H1 (cell line): ENCODE results near the gene TUBA8.

Experiments
- ASH2L ChIP-seq: fragments of 200-600, 300-600 bp; sonication (generic); IDR thresholded peaks from one replicate; pipeline ENCODE4 v1.7.1; 2017; ENCODE audit warnings: low read length
- BCL11A ChIP-seq, 2 experiments: IDR thresholded peaks; one replicate each; pipeline ENCODE4 v1.6.1; 2011; ENCODE audit warnings: low read depth in 2 of 2, low read length in 2 of 2, mild to moderate bottlenecking in 2 of 2
- CBX5 ChIP-seq: fragments of 300-800, 300-1000 bp; sonication (generic); IDR thresholded peaks from 2 replicates; pipeline ENCODE4 v1.7.1; 2016; ENCODE audit warnings: antibody characterized with exemption, low read length, low read depth
- EZH2 ChIP-seq: fragments of 200-600 bp; sonication (generic); IDR thresholded peaks from 2 replicates; pipeline ENCODE4 v1.7.1; 2012; ENCODE audit warnings: low read depth, mild to moderate bottlenecking, moderate library complexity, low read length, inconsistent platforms; ENCODE audit not compliant: severe bottlenecking
- GABPA ChIP-seq: IDR thresholded peaks from 2 replicates; pipeline ENCODE4 v1.6.1; 2011; ENCODE audit warnings: mild to moderate bottlenecking, low read length, moderate library complexity, borderline replicate concordance; ENCODE audit not compliant: insufficient read depth
- KDM1A ChIP-seq: fragments of 200-600, 300-600 bp; sonication (generic); IDR thresholded peaks from 2 replicates; pipeline ENCODE4 v1.7.1; 2016; ENCODE audit warnings: mild to moderate bottlenecking, low read length, borderline replicate concordance
- POLR2A ChIP-seq, 2 experiments: IDR thresholded peaks; 1 replicate in 1 of 2; 2 replicates in 1 of 2; pipeline ENCODE4 v1.6.1; 2011; ENCODE audit warnings: low read depth in 2 of 2, low read length in 2 of 2, mild to moderate bottlenecking in 2 of 2; ENCODE audit errors: control extremely low read depth in 1 of 2
- POU5F1 ChIP-seq: IDR thresholded peaks from 2 replicates; pipeline ENCODE4 v1.6.1; 2011; ENCODE audit warnings: low read depth, mild to moderate bottlenecking, low read length, moderate library complexity
- RAD21 ChIP-seq, 2 experiments: IDR thresholded peaks in 1 of 2; conservative IDR thresholded peaks in 1 of 2; 2 replicates each; pipeline ENCODE4 v1.6.1; 2011; ENCODE audit warnings: low read depth in 2 of 2, low read length in 2 of 2, improper control_type of control experiment in 1 of 2, inconsistent platforms in 1 of 2, mild to moderate bottlenecking in 1 of 2, moderate library complexity in 1 of 2
- SIN3A ChIP-seq, 2 experiments: IDR thresholded peaks in 1 of 2; conservative IDR thresholded peaks in 1 of 2; 2 replicates each; pipeline ENCODE4 v1.6.1; 2011 to 2012; ENCODE audit warnings: low read length in 2 of 2, improper control_type of control experiment in 1 of 2, low read depth in 1 of 2, mild to moderate bottlenecking in 1 of 2
- SP2 ChIP-seq: IDR thresholded peaks from 2 replicates; pipeline ENCODE4 v1.6.1; 2012; ENCODE audit warnings: mild to moderate bottlenecking, low read length, inconsistent platforms
- ZNF274 ChIP-seq: IDR thresholded peaks from 2 replicates; pipeline ENCODE4 v1.7.0; 2012; ENCODE audit warnings: low read length, borderline replicate concordance; ENCODE audit errors: extremely low read depth
- TF ChIP-seq, protein P1 (sequence below), 3 experiments: IDR thresholded peaks; 1 replicate in 2 of 3; 2 replicates in 1 of 3; pipeline versions ENCODE4 v1.5.1 to v1.6.1; 2011; ENCODE audit warnings: low read length in 3 of 3, mild to moderate bottlenecking in 3 of 3, inconsistent platforms in 2 of 3, low read depth in 1 of 3, moderate library complexity in 1 of 3; ENCODE audit not compliant: insufficient read depth in 1 of 3; ENCODE audit errors: control extremely low read depth in 1 of 3

DNA sequence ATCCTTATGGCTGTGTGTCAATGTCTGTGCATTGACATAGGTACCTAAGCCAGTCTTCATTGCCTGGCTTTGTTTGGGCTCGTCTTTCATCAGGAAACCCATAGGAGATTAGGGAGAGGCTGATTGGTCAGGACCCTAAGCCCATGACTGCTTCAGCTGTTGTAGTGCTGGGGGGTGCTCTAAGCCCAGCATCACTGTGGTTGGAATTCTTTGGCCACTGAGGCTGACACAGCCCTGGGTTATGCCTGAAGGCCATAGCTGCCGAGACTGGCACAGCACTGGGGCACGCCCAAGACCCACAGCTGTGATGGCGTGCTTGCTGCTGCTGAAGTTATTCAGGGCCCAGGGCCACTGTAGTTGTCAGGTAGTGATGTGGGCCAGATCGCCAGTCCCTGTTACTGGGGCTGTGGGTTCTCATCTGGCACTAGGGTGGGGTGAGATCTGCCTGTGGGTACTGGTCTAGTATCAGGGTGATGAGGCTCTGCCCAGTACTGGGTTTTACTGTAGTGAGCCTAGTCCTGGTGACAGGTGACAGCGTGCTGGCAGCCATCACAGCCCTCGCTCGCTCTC lies 44.3 kb downstream of the TUBA8 start:
- TF ChIP-seq RAD21 (IDR thresholded peaks at IDR 0.05 in 1 of 2, conservative IDR thresholded peaks at IDR 0.05 in 1 of 2; ENCODE audit: low read depth in 2 of 2, low read length in 2 of 2) (no peak), POLR2A (IDR thresholded peaks at IDR 0.05; ENCODE audit: control extremely low read depth in 1 of 2, low read depth in 2 of 2, low read length in 2 of 2) (no peak), ASH2L (no peak), KDM1A (no peak), POU5F1 (no peak), CBX5 (no peak), EZH2 (no peak), SP2 (no peak), GABPA (no peak), BCL11A (IDR thresholded peaks at IDR 0.05; ENCODE audit: low read depth in 2 of 2, low read length in 2 of 2) (no peak), ZNF274 (no peak), SIN3A (conservative IDR thresholded peaks at IDR 0.05 in 1 of 2, IDR thresholded peaks at IDR 0.05 in 1 of 2; ENCODE audit: low read depth in 1 of 2, low read length in 2 of 2) (no peak)
- TF ChIP-seq, protein P1, sequence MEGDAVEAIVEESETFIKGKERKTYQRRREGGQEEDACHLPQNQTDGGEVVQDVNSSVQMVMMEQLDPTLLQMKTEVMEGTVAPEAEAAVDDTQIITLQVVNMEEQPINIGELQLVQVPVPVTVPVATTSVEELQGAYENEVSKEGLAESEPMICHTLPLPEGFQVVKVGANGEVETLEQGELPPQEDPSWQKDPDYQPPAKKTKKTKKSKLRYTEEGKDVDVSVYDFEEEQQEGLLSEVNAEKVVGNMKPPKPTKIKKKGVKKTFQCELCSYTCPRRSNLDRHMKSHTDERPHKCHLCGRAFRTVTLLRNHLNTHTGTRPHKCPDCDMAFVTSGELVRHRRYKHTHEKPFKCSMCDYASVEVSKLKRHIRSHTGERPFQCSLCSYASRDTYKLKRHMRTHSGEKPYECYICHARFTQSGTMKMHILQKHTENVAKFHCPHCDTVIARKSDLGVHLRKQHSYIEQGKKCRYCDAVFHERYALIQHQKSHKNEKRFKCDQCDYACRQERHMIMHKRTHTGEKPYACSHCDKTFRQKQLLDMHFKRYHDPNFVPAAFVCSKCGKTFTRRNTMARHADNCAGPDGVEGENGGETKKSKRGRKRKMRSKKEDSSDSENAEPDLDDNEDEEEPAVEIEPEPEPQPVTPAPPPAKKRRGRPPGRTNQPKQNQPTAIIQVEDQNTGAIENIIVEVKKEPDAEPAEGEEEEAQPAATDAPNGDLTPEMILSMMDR (IDR thresholded peaks at IDR 0.05; ENCODE audit: control extremely low read depth in 1 of 3, insufficient read depth in 1 of 3, low read depth in 1 of 3, low read length in 3 of 3), result no peak
